Measurements from ENCODE around the gene CLPTM1L. TPM values are rescaled to one million over a fixed set of nuclear protein-coding genes. Genes with fewer than 3 reads are reported as not detected.
"Not testable (repeated sequence)": the region's sequence is repeated elsewhere in the genome, so short reads cannot be mapped to it uniquely, and the experiment has no call there.

CLPTM1L gene
- total RNA-seq, 2 donors from 2014 or later = 117 to 155 TPM

DNA sequence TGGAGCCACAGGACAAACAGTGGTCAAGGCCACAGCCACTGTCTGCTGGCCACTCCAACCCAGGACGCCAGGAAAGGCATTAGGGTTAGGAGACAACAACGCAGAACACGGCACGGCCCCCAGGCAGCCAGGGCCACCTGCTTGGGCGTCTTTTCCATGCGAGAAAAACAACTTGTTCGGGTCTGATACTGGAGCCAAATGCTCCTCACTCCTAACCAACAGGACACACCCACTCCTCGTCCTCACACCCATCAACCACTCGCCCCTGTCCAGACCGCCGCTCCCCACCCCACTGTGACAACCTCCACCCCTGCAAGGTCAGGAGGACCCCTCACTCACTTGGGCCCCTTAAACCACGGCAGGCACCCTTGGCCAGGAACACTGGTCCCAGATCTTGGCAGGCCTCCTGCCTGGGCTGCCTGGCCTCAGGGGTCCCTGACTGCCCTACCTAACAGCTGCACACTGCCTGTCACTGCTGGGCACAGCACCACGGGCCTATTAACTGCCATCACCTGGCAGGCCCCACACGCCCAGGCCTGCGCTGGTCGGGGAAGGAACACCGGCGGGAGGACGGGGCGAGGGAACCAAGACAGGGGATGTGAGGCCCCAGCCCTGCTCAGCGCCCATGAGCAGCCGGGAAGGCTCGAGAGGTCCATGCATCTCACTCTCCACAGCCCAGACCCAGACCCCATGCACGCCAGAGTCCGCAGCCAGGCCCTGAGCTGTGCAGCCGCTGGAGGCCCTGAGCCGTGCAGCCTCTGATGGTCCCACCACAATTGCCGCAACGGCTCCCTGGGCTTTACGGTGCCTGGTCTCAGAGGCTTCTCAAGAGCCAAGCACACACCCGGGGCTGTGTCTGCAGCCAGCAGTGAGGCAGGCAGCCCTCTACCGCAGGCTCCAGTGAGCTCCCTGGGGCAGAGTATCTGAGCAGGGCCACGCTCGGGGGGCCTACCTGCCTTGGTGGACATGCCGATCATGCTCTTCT lies 13.8 kb downstream of the CLPTM1L start:
- H3K4me1 ChIP-seq (ENCODE audit: control insufficient read depth in 1 of 2, low read depth in 2 of 2) = peaks cover 0 to 10% of the 10 kb centered on the region in 2 donors
- peaks cover 40% of the 10 kb centered on the region for H3K36me3 ChIP-seq
- no peaks in the 10 kb centered on the region for H3K27me3 ChIP-seq (replicated peaks; ENCODE audit: insufficient read depth)
- ATAC-seq (ENCODE audit: insufficient number of reproducible peaks, low FRiP score, low read depth) (no peak), DNase-seq (ENCODE audit: low spot score) (no peak)
- no peaks in the 10 kb centered on the region for H3K9me3 ChIP-seq
- H3K4me3 ChIP-seq = no peak overlapping the region
- TF ChIP-seq, protein P1, sequence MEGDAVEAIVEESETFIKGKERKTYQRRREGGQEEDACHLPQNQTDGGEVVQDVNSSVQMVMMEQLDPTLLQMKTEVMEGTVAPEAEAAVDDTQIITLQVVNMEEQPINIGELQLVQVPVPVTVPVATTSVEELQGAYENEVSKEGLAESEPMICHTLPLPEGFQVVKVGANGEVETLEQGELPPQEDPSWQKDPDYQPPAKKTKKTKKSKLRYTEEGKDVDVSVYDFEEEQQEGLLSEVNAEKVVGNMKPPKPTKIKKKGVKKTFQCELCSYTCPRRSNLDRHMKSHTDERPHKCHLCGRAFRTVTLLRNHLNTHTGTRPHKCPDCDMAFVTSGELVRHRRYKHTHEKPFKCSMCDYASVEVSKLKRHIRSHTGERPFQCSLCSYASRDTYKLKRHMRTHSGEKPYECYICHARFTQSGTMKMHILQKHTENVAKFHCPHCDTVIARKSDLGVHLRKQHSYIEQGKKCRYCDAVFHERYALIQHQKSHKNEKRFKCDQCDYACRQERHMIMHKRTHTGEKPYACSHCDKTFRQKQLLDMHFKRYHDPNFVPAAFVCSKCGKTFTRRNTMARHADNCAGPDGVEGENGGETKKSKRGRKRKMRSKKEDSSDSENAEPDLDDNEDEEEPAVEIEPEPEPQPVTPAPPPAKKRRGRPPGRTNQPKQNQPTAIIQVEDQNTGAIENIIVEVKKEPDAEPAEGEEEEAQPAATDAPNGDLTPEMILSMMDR (IDR thresholded peaks at IDR 0.05) = no peak
- no peak overlapping the region for H3K27ac ChIP-seq

DNA sequence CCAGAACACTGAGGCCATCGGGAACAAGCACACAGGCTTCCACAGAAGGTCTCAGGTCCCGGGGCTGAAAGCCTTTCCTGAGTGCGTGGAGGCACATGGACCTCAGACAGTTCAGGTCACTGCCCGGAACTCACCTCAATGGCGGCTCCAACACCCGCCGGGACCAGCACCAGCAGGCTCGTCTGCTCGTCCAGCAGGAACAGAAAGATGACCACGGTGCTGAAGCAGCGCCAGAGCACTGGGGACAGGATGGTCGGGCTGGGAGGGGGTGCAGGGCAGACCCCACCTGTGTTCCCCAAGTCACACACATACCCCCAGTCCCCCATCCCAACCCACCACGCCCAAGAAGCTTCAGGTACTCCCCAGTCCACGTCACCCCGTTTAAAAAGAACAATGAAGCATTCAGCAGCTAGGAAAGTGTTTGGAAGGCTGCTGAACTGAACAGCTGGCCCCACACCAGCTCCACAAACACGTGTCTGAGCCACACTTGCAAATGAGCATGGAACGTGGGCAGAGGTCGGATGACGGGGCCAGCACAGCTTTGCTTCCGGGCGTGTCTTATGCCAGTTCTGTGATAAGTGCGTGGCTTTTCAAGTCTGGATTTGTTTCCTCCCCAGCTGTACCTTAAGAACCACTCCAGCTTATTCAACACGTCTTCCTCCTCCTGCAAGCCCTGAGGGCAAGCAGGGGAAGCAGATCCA lies 14.6 kb downstream of the CLPTM1L start:
- Histone ChIP-seq H3K27me3 (replicated peaks; ENCODE audit: insufficient read depth) (no peaks in the 10 kb centered on the region), H3K9me3 (no peaks in the 10 kb centered on the region)

DNA sequence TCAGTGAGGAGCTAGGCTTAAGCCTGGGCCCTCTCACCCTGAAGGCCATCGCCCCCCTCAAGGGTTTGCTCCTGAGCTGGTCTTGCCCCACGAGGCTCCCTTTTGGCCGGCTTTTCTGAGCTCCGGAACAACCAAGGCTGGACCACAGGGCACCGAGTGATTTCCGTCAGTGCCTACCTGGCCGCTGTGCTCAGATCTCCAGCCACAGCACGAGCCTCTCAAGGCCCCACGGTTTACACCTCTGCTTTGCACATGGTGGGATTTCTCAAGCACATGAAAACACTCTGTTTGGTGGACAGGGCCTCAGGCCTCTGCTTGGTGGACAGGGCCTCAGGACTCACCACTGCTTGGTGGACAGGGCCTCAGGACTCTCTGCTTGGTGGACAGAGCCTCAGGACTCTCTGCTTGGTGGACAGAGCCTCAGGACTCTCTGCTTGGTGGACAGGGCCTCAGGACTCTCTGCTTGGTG lies 15.8 kb downstream of the CLPTM1L start:
- H3K4me3 ChIP-seq = no peak overlapping the region
- DNase-seq (ENCODE audit: low spot score) (no peak), ATAC-seq (ENCODE audit: insufficient number of reproducible peaks, low FRiP score, low read depth) (no peak)
- H3K27me3 ChIP-seq (replicated peaks; ENCODE audit: insufficient read depth) = no peaks in the 10 kb centered on the region
- H3K27ac ChIP-seq = no peak overlapping the region
- H3K4me1 ChIP-seq (ENCODE audit: control insufficient read depth in 1 of 2, low read depth in 2 of 2) = peaks cover 0 to 10% of the 10 kb centered on the region in 2 donors
- H3K9me3 ChIP-seq = no peaks in the 10 kb centered on the region
- TF ChIP-seq, protein P1 (IDR thresholded peaks at IDR 0.05) = no peak
- peaks cover 44% of the 10 kb centered on the region for H3K36me3 ChIP-seq

More for the DNA sequence above, 14.6 kb downstream of the CLPTM1L start:
- Histone ChIP-seq H3K4me3 (no peak overlapping the region), H3K4me1 (ENCODE audit: control insufficient read depth in 1 of 2, low read depth in 2 of 2) (peaks cover 0 to 10% of the 10 kb centered on the region in 2 donors), H3K36me3 (peaks cover 40% of the 10 kb centered on the region), H3K27ac (no peak overlapping the region)
- ATAC-seq (ENCODE audit: insufficient number of reproducible peaks, low FRiP score, low read depth) (no peak), DNase-seq (ENCODE audit: low spot score) (no peak)
- TF ChIP-seq, protein P1 (IDR thresholded peaks at IDR 0.05) = no peak

DNA sequence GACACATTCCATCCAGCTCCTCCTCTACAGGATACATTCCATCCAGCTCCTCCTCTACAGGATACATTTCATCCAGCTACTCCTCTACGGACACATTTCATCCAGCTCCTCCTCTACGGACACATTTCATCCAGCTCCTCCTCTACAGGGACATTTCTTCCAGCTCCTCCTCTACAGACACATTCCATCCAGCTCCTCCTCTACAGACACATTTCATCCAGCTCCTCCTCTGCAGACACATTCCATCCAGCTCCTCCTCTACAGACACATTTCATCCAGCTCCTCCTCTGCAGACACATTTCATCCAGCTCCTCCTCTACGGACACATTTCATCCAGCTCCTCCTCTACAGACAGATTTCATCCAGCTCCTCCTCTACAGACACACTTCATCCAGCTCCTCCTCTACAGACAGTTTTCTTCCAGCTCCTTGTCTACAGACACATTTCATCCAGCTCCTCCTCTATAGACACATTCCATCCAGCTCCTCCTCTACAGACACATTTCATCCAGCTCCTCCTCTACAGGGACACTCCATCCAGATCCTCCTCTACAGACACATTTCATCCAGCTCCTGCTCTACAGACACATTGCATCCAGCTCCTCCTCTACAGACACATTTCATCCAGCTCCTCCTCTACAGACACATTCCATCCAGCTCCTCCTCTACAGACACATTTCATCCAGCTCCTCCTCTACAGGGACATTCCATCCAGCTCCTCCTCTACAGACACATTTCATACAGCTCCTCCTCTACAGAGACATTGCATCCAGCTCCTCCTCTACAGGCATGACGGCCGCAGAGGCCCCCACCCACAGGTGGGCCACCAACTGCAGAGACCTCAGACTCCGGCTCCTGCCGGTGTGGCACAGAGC lies 16.4 kb downstream of the CLPTM1L start:
- H3K27me3 ChIP-seq (replicated peaks; ENCODE audit: insufficient read depth); DNase-seq (ENCODE audit: low spot score); H3K4me3 ChIP-seq; H3K27ac ChIP-seq; H3K4me1 ChIP-seq (ENCODE audit: control insufficient read depth in 1 of 2, low read depth in 2 of 2); H3K9me3 ChIP-seq; ATAC-seq (ENCODE audit: insufficient number of reproducible peaks, low FRiP score, low read depth): not testable (repeated sequence)
- H3K36me3 ChIP-seq = peaks cover 43% of the 10 kb centered on the region

DNA sequence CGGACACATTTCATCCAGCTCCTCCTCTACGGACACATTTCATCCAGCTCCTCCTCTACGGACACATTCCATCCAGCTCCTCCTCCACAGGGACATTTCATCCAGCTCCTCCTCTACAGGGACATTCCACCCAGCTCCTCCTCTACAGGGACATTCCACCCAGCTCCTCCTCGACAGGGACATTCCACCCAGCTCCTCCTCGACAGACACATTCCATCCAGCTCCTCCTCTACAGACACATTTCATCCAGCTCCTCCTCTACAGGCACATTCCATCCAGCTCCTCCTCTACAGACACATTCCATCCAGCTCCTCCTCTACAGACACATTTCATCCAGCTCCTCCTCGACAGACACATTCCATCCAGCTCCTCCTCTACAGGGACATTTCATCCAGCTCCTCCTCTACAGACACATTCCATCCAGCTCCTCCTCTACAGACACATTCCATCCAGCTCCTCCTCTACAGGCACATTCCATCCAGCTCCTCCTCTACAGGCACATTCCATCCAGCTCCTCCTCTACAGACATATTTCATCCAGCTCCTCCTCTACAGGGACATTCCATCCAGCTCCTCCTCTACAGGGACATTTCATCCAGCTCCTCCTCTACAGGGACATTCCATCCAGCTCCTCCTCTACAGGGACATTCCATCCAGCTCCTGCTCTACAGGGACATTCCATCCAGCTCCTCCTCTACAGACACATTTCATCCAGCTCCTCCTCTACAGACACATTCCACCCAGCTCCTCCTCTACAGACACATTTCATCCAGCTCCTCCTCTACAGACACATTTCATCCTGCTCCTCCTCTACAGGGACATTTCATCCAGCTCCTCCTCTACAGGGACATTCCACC lies 17.8 kb downstream of the CLPTM1L start:
- H3K9me3 ChIP-seq; H3K4me3 ChIP-seq; DNase-seq (ENCODE audit: low spot score); H3K27me3 ChIP-seq (replicated peaks; ENCODE audit: insufficient read depth); H3K4me1 ChIP-seq (ENCODE audit: control insufficient read depth in 1 of 2, low read depth in 2 of 2); ATAC-seq (ENCODE audit: insufficient number of reproducible peaks, low FRiP score, low read depth): not testable (repeated sequence)
- Histone ChIP-seq H3K36me3 (peaks cover 40% of the 10 kb centered on the region), H3K27ac (peak overlapping the region in 1 of 2 donors; percentile 12)

DNA sequence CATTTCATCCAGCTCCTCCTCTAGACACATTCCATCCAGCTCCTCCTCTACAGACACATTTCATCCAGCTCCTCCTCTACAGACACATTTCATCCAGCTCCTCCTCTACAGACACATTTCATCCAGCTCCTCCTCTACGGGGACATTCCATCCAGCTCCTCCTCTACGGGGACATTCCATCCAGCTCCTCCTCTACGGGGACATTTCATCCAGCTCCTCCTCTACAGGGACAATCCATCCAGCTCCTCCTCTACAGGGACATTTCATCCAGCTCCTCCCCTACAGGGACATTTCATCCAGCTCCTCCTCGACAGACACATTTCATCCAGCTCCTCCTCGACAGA lies 18.4 kb downstream of the CLPTM1L start:
- H3K27ac ChIP-seq; H3K9me3 ChIP-seq; H3K4me3 ChIP-seq; H3K27me3 ChIP-seq (replicated peaks; ENCODE audit: insufficient read depth); ATAC-seq (ENCODE audit: insufficient number of reproducible peaks, low FRiP score, low read depth); DNase-seq (ENCODE audit: low spot score); H3K4me1 ChIP-seq (ENCODE audit: control insufficient read depth in 1 of 2, low read depth in 2 of 2): not testable (repeated sequence)
- peaks cover 41% of the 10 kb centered on the region for H3K36me3 ChIP-seq
